ACC112 (cell line): ENCODE data around the gene STYX.

Source experiments
- H2AFZ ChIP-seq: fragments of 200-600 bp; sonication (generic); one replicate; pipeline ENCODE4 v1.6.0; 2017; ENCODE audit warnings: antibody characterized with exemption, low read length; ENCODE audit not compliant: unreplicated experiment
- H3K27ac ChIP-seq: fragments of 200-600 bp; sonication (generic); 2 replicates; pipeline ENCODE4 v1.5.1; 2014; ENCODE audit warnings: low read depth, mild to moderate bottlenecking, antibody characterized with exemption, low read length, moderate library complexity
- H3K27me3 ChIP-seq: fragments of 200-600 bp; sonication (generic); 2 replicates; pipeline ENCODE4 v1.6.1; 2014; ENCODE audit warnings: mild to moderate bottlenecking, antibody characterized with exemption, low read length, moderate library complexity, mixed read lengths; ENCODE audit not compliant: insufficient read depth
- H3K36me3 ChIP-seq: fragments of 200-600 bp; sonication (generic); 2 replicates; pipeline ENCODE4 v1.6.1; 2016; ENCODE audit warnings: mild to moderate bottlenecking, antibody characterized with exemption, low read length, moderate library complexity, mixed read lengths; ENCODE audit not compliant: insufficient read depth
- H3K4me1 ChIP-seq: fragments of 200-600 bp; sonication (generic); one replicate; pipeline ENCODE4 v1.6.1; 2016; ENCODE audit warnings: low read length, mixed read lengths; ENCODE audit not compliant: insufficient read depth, unreplicated experiment, control insufficient read depth
- H3K4me3 ChIP-seq: fragments of 200-600 bp; sonication (generic); 2 replicates; pipeline ENCODE4 v1.5.1; 2014; ENCODE audit warnings: mild to moderate bottlenecking, low read depth, low read length
- H3K79me2 ChIP-seq: fragments of 200-600 bp; sonication (generic); one replicate; pipeline ENCODE4 v1.6.0; 2016; ENCODE audit warnings: low read length; ENCODE audit not compliant: control insufficient read depth, unreplicated experiment, insufficient read depth

Gene STYX

DNA sequence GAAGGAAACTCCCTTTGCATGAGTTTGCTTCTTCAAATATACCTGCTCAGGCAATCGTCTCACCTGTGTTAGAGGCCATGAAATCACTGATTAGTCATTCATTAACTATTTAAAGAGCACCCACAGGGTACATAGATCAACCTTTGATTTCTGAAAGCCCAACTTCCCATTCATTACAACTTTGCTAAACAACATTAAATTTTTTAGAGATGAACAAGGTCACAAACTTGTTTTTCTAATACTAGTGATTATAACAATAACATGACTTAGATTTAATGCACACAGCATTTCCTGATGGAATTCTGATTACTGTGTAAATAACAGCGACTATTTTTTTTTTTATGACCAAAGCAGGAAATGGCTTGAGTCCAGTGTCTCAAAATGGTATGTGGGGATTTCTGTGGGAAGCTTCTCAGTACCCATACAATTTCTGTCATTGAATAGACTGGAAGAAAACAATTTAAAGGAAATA, 29.2 kb upstream of the STYX start:
- no peaks in the 10 kb centered on the region for H3K27me3 ChIP-seq
- peak overlapping the region; percentile 90 for H2AFZ ChIP-seq
- no peaks in the 10 kb centered on the region for H3K79me2 ChIP-seq
- no peaks in the 10 kb centered on the region for H3K36me3 ChIP-seq
- peaks cover 27% of the 10 kb centered on the region for H3K4me1 ChIP-seq
- peak overlapping the region; percentile 60 for H3K27ac ChIP-seq
- peak overlapping the region; percentile 9; the same call in 1 of the 2 replicates for H3K4me3 ChIP-seq

DNA sequence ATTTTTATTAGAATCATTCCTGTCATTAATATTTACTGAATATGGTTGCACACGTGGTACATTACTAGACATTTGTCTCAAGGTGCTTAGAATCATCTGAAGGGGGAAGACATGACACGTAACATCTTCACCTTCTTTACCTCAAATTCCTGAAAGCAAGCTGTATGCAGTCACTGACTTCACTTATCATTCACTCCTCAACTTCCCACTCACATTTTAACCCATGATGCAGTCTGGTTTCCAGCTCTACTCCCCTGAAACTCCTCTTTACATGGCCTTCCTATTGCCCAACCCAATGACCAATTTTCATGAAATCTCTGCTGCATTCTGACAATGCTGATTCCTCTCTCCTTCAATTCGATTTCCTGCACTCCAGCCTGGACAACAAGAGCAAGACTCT, 28.7 kb upstream of the STYX start:
- Histone ChIP-seq H3K36me3 (no peaks in the 10 kb centered on the region), H2AFZ (peak overlapping the region; percentile 90), H3K27ac (peak overlapping the region; percentile 60), H3K4me3 (peak overlapping the region; percentile 9; the same call in 1 of the 2 replicates), H3K4me1 (peaks cover 29% of the 10 kb centered on the region), H3K79me2 (peaks cover under 1% of the 10 kb centered on the region), H3K27me3 (no peaks in the 10 kb centered on the region)

DNA sequence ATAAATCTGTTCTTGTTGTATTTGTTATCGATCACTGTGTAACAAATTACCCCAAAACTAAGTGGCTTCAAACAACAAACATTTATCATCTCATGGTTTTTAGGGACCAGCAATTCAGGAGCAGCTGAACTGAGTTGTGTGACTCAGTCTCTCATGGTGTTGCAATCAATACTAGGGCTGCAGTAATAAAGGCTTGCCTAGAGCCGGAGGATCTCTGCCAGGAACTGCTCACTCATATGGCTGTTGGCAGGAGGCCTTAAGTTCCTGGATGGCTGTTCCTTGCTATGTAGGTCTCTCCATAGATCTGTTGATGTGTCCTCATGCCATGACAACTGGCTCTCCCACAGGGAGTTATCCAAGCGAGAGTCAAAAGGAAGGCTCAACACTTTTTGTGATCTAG, 26.7 kb upstream of the STYX start:
- Histone ChIP-seq H3K79me2 (peaks cover 15% of the 10 kb centered on the region), H3K36me3 (peaks cover under 1% of the 10 kb centered on the region; the same call in 1 of the 2 replicates), H2AFZ (peak overlapping the region; percentile 75), H3K27ac (peak overlapping the region; percentile 86), H3K4me3 (peak overlapping the region; percentile 14; the same call in 1 of the 2 replicates), H3K4me1 (peaks cover 34% of the 10 kb centered on the region), H3K27me3 (no peaks in the 10 kb centered on the region)

DNA sequence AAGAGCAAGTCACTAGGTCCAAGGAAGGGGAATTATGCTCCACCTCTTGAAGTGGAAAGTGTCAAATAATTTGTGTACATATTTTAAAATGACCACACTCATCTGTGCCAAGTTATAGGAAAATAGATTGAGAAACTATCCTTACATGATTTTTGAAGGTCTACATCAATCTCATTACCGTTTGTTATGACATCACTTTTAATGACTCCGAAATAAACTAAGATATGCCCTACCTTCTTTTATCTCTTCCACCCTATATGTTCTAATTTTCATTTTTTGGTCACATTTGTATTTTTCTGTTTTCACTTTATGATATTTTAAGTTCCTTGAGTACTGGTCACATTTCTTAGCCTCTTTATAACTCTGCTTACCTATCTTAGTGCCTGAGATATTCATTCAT, 26.3 kb upstream of the STYX start:
- Histone ChIP-seq H3K27ac (peak overlapping the region; percentile 86), H3K27me3 (no peaks in the 10 kb centered on the region), H3K4me1 (peaks cover 39% of the 10 kb centered on the region), H2AFZ (peak overlapping the region; percentile 75), H3K79me2 (peaks cover 19% of the 10 kb centered on the region), H3K36me3 (peaks cover 5% of the 10 kb centered on the region), H3K4me3 (peak overlapping the region; percentile 14; the same call in 1 of the 2 replicates)

DNA sequence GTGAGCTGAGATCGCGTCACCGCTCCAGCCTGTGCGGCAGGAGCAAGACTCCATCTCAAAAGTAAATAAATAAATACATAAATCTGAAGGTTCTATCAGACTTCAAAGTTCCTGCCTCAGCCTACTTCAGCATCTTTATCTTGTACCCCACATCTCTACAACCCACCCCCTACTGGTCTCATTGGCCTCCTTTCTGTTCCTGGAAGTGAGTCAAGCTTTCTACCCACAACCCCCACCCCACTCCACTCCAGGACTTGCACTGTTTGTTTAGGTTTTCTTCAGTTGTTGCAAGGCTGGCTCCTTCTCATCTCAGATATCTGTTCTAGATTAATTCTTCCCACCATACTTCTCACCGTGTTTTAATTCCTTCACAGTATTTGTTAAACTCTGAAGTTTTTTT, 23.7 kb upstream of the STYX start:
- peak overlapping the region; percentile 95 for H3K4me3 ChIP-seq
- no peaks in the 10 kb centered on the region for H3K27me3 ChIP-seq
- H3K4me1 ChIP-seq, result peaks cover 51% of the 10 kb centered on the region
- H3K79me2 ChIP-seq, result peaks cover 44% of the 10 kb centered on the region
- H2AFZ ChIP-seq, result peak overlapping the region; percentile 86
- H3K27ac ChIP-seq, result peak overlapping the region; percentile 67
- H3K36me3 ChIP-seq, result peaks cover 29% of the 10 kb centered on the region

DNA sequence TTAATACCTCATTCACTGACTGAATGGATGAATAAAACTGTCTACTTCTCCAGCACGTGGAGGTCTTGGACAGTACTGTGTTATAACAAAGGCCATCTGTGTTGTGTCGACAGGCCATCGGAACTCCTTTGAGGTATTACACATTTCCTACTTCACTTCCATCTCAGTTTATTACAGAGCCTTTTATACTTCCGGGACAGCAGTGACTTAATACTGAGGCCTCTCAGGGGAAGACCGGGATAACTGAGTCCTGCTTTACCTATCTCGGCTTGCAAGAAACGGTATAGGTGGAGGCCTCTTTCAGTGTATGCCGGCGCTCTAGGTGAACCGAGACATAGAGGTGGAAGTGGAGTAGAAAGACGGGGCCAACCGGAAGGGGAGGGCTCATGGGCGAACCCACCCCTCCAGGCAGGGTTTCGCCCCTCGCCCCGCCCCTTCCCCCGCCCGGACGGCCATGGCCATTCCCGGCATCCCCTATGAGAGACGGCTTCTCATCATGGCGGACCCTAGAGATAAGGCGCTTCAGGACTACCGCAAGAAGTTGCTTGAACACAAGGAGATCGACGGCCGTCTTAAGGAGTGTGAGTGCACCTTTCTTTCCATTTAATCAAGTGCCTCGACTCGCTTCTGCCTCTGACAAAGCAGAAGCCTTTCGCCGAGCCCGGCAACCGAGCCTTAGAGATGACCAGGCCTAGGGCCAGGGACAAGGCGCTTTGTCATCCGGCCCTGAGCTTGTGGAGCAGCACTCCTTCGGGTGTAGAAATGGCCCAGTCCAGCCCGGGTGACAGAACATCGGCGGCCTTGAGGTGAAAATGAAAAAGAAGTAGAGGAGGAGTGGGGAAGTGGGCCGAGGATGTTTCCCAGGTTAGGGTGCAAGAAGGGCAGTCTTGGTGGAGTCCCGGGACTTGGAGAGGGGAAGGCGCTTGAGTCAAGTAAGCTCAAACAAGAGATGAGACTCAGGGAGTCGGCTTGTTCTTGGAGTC, 23.0 kb upstream of the STYX start, which contains the start of gene PSMC6:
TSS of gene PSMC6 (plus strand) at position 477 of the 983 bp plus-strand sequence. CDS start at position 497, 20 bp downstream.
- Histone ChIP-seq H3K79me2 (peaks cover 51% of the 10 kb centered on the region), H2AFZ (peak within 1 kb of the TSS; percentile 91), H3K4me3 (peak within 1 kb of the TSS; percentile 95), H3K4me1 (peaks cover 57% of the 10 kb centered on the region), H3K27ac (peak within 1 kb of the TSS; percentile 74), H3K36me3 (peaks cover 36% of the 10 kb centered on the region), H3K27me3 (no peaks in the 10 kb centered on the region)

DNA sequence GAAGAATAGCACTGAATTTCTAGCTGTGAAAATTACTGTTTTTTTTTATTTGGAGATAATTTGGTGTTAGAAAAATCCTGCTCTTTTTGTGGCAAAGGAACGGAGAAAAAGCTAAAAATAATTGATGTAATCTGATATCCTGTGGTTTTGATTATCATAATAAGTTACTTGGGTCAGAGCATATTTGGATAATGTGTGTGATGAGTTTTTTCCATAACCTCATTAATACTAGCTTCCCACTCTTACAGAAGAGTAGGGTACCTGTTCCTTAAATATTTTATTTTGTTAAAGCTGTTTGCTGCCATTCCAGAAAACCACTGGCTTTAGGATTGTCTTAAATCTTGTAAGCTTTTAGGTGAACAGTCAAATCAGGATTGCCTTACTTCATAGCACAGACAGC, 18.3 kb upstream of the STYX start:
- H3K4me3 ChIP-seq, result no peak overlapping the region
- no peak overlapping the region for H2AFZ ChIP-seq
- H3K4me1 ChIP-seq, result peaks cover 42% of the 10 kb centered on the region
- H3K36me3 ChIP-seq, result peaks cover 75% of the 10 kb centered on the region
- H3K27me3 ChIP-seq, result no peaks in the 10 kb centered on the region
- peak overlapping the region; percentile 44; the same call in 1 of the 2 replicates for H3K27ac ChIP-seq
- H3K79me2 ChIP-seq, result peaks cover 60% of the 10 kb centered on the region

DNA sequence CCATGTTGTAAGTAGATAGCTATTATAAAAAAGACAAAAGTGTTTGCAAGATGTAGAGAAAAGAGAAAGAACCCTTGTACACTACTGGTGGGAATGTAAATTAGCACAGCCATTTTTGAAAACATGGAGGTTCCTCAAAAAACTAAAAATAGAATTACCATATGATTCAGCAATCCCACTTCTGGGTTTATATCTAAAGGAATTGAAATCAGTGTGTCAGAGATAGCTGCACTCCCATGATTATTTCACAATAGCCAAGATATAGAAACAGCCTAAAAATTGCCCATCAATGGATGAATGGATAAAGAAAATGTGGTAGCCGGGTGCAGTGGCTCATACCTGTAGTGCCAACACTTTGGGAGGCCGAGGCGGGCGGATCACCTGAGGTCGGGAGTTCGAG, 13.8 kb upstream of the STYX start:
- peaks cover 19% of the 10 kb centered on the region for H3K79me2 ChIP-seq

DNA sequence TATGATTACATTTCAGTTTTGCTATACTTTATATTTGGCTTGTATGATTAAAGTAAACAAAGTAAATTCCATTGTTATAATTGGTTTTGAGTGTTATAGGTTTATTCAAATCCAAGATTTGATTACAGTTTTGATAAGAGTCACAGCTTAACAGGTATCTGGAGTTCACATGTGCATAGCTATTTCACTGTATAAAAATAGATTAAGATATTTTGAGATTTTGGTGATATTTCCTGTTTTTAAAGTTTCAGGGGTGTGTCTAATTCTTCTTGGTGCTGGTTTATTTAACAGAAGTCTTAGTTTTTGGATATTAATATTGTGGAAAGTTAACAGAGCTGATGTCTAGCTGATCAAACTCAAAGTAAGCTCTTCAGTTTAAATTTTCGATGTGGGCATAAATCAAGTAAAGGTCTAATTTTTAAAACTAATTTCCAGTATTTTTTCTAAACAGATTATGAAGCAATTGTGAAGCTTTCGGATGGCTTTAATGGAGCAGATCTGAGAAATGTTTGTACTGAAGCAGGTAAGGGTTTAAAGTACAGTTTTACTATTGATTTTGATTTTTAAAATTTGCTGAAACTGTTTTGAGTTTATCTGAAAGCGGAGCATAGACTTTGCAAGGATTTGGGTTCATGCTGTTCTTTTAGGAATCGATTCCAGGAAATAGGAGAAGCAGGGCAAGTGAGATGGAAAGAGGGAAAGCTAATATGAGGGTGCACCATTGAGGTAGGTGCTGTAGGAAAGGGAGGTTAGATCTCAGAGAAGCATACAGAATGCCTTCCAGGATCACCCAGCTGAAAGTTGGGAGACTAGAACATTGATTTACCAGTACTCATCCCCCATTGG, 6.2 kb upstream of the STYX start:
- Histone ChIP-seq H3K36me3 (peaks cover 71% of the 10 kb centered on the region), H3K27me3 (no peaks in the 10 kb centered on the region), H3K27ac (no peak overlapping the region), H3K79me2 (peaks cover 3% of the 10 kb centered on the region), H3K4me1 (no peaks in the 10 kb centered on the region), H2AFZ (no peak overlapping the region), H3K4me3 (no peak overlapping the region)

More for the DNA sequence above, 13.8 kb upstream of the STYX start:
- Histone ChIP-seq H3K27me3 (no peaks in the 10 kb centered on the region), H3K36me3 (peaks cover 72% of the 10 kb centered on the region), H3K4me3 (no peak overlapping the region), H3K27ac (no peak overlapping the region), H3K4me1 (peaks cover 11% of the 10 kb centered on the region), H2AFZ (no peak overlapping the region)

DNA sequence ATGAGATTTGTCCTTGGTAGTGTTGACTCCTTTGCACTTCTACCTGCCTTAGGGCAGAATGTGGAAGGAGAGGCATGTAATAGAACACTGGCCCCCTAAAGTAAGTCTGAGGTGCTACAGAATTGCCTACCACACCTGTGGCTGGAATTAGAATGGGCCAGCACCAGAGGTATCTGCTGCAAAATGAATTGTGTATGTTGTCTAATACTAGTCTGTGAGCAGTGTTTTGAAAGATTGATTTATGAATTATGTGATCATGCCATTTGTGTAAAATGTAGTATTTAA, 5.7 kb upstream of the STYX start:
- H3K27ac ChIP-seq, result no peak overlapping the region
- H3K4me1 ChIP-seq, result no peaks in the 10 kb centered on the region
- peaks cover 67% of the 10 kb centered on the region for H3K36me3 ChIP-seq

More for the DNA sequence above, 5.7 kb upstream of the STYX start:
- Histone ChIP-seq H3K79me2 (peaks cover 3% of the 10 kb centered on the region), H3K27me3 (no peaks in the 10 kb centered on the region), H3K4me3 (no peak overlapping the region), H2AFZ (no peak overlapping the region)
